Immature natural killer cell (primary cell): ENCODE measurements around the gene NONO. TPM values are rescaled to one million over a fixed set of nuclear protein-coding genes. Genes with fewer than 3 reads are reported as not detected.
A peak's percentile ranks its signal among the peaks of the same experiment; 100 is the strongest.
"Not testable (repeated sequence)": the region's sequence is repeated elsewhere in the genome, so short reads cannot be mapped to it uniquely, and the experiment has no call there.

Experiments
- DNase-seq, 3 donors: peaks; one replicate each; pipeline ENCODE4 v3.0.0; 2022; ENCODE audit warnings: mixed read lengths in 1 of 3
- H3K27ac Mint-ChIP-seq, 6 donors: one replicate each; pipeline ENCODE4 v1.8.0; 2020; ENCODE audit warnings: mixed read lengths in 6 of 6, mild to moderate bottlenecking in 5 of 6, inconsistent platforms in 4 of 6, moderate library complexity in 3 of 6
- H3K27me3 Mint-ChIP-seq, 3 donors: one replicate each; pipeline ENCODE4 v1.8.0; 2020 to 2021; ENCODE audit warnings: low read depth in 3 of 3, mild to moderate bottlenecking in 3 of 3, mixed read lengths in 3 of 3, moderate library complexity in 3 of 3, inconsistent platforms in 1 of 3
- H3K36me3 Mint-ChIP-seq, 3 donors: one replicate each; pipeline ENCODE4 v1.8.0; 2020; ENCODE audit warnings: mixed read lengths in 3 of 3, inconsistent platforms in 2 of 3, mild to moderate bottlenecking in 2 of 3
- H3K4me1 Mint-ChIP-seq, 2 donors: one replicate each; pipeline ENCODE4 v1.8.0; 2020; ENCODE audit warnings: inconsistent platforms in 2 of 2, mild to moderate bottlenecking in 2 of 2, mixed read lengths in 2 of 2, moderate library complexity in 1 of 2
- H3K4me3 Mint-ChIP-seq, 5 donors: one replicate each; pipeline ENCODE4 v1.8.0; 2020; ENCODE audit warnings: mild to moderate bottlenecking in 5 of 5, mixed read lengths in 5 of 5, inconsistent platforms in 3 of 5, moderate library complexity in 3 of 5
- H3K9me3 Mint-ChIP-seq, 6 donors: one replicate each; pipeline ENCODE4 v1.8.0; 2020; ENCODE audit warnings: mild to moderate bottlenecking in 6 of 6, mixed read lengths in 6 of 6, inconsistent platforms in 4 of 6, moderate library complexity in 3 of 6
- polyA plus RNA-seq, 3 donors: library from polyadenylated mRNA; unstranded; fragments of 300-500 nt; fragmentation: Illumina TruSeq; gene quantifications; one replicate each; pipeline ENCODE4 v1.2.3, GENCODE V29; 2021

Gene NONO
- polyA plus RNA-seq, 3 donors from 2014 or later = 150 to 230 (median 188) TPM

DNA sequence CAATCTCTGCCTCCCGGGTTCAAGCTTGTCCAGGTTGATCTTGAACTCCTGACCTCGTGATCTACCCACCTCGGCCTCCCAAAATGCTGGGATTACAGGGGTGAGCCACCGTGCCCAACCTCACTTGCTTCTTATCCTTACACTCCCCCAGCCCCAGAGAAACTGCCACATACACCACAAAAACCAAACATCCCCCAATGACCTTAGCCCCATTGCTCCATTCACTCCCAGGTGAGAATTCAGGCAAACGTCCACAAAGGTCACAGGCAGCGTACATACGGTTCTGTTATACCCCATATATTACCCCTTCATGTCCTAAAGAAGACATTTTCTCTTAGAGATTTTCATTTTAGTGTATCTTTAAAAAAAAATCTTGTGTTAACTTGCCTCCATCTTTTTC lies 17.1 kb downstream of the NONO start:
- H3K36me3 Mint-ChIP-seq = peaks cover 4 to 19% (median 10%) of the 10 kb centered on the region in 3 donors
- H3K9me3 Mint-ChIP-seq, H3K27ac Mint-ChIP-seq, DNase-seq, H3K27me3 Mint-ChIP-seq, H3K4me1 Mint-ChIP-seq, H3K4me3 Mint-ChIP-seq: not testable (repeated sequence)

GRCh38 chrX:71301195-71301924 lies 17.9 kb downstream of the NONO start, which contains the start of gene ITGB1BP2:
TSS of gene ITGB1BP2 (plus strand) at chrX:71301750. CDS start at chrX:71301807, 57 bp downstream.
- Mint-ChIP-seq H3K27ac (peak within 1 kb of the TSS in 5 of 6 donors; percentile 6 to 32 (median 15)), H3K4me3 (no peak within 1 kb of the TSS), H3K27me3 (peaks cover 2 to 4% (median 3%) of the 10 kb centered on the region in 3 donors), H3K36me3 (peaks cover 5 to 16% (median 10%) of the 10 kb centered on the region in 3 donors), H3K9me3 (no peaks in the 10 kb centered on the region), H3K4me1 (no peaks in the 10 kb centered on the region)
- DNase-seq = no peak

DNA sequence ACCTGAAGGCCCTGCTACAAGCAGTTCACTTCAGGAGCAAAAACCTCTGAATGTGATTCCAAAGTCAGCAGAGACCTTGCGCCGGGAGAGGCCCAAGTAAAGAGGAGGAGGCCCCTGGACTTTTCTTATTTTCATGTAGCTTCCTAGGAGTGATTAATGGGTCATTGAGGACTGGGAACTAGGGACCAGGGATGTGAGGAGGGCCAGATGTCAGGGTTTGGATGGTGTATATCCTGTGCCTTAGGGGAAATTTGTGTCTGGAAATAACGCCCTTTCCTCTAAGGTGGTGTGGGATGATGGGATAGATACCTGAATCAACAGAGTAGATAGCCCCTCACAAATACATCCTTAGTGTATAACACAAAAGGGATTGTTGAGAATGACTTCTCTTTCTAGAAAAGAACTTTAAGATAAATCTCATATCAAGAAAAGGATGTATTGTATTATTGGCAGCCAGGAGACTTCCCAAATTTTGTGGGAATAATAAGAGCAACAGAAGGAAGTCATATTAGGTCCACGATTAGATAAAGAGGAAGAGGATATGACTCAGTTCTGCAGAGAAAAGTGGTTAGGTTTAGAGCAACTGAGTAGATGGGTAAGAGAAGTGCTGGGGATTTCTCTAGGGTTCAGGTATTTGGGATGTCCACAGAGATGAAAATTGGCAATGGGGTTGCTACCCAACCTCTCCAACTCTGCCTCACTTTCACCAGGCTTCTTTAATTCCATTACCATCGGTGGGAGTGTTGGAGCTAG lies 19.2 kb downstream of the NONO start:
- H3K27ac Mint-ChIP-seq = peak overlapping the region in 2 of 6 donors; percentile 10 to 32
- H3K9me3 Mint-ChIP-seq = no peaks in the 10 kb centered on the region
- no peaks in the 10 kb centered on the region for H3K4me1 Mint-ChIP-seq
- H3K36me3 Mint-ChIP-seq = peaks cover 5 to 8% (median 7%) of the 10 kb centered on the region in 3 donors
- no peak overlapping the region for H3K4me3 Mint-ChIP-seq
- peaks cover 2 to 3% (median 2%) of the 10 kb centered on the region in 3 donors for H3K27me3 Mint-ChIP-seq
- DNase-seq = no peak

GRCh38 chrX:71304561-71304960 lies 21.1 kb downstream of the NONO start:
- H3K4me3 Mint-ChIP-seq = no peak overlapping the region

GRCh38 chrX:71315917-71316316 lies 32.5 kb downstream of the NONO start:
- H3K9me3 Mint-ChIP-seq = no peaks in the 10 kb centered on the region
- no peak overlapping the region for H3K27ac Mint-ChIP-seq
- no peaks in the 10 kb centered on the region for H3K4me1 Mint-ChIP-seq
- no peak for DNase-seq
- peaks cover 0 to 4% (median 0%) of the 10 kb centered on the region in 3 donors for H3K36me3 Mint-ChIP-seq
- H3K27me3 Mint-ChIP-seq = peaks cover 0 to 5% (median 0%) of the 10 kb centered on the region in 3 donors
- no peak overlapping the region for H3K4me3 Mint-ChIP-seq

More at GRCh38 chrX:71304561-71304960, 21.1 kb downstream of the NONO start:
- Mint-ChIP-seq H3K9me3 (no peaks in the 10 kb centered on the region), H3K27ac (peak overlapping the region in 2 of 6 donors; percentile 20 to 38), H3K27me3 (peaks cover 2 to 3% (median 3%) of the 10 kb centered on the region in 3 donors), H3K36me3 (peaks cover 5 to 9% (median 7%) of the 10 kb centered on the region in 3 donors), H3K4me1 (no peaks in the 10 kb centered on the region)
- no peak for DNase-seq

GRCh38 chrX:71316959-71317358 lies 33.5 kb downstream of the NONO start:
- DNase-seq, H3K27me3 Mint-ChIP-seq, H3K27ac Mint-ChIP-seq, H3K4me1 Mint-ChIP-seq, H3K9me3 Mint-ChIP-seq, H3K4me3 Mint-ChIP-seq, H3K36me3 Mint-ChIP-seq: not testable (repeated sequence)

GRCh38 chrX:71320126-71320525 lies 36.7 kb downstream of the NONO start:
- peaks cover 0 to 2% (median 0%) of the 10 kb centered on the region in 3 donors for H3K27me3 Mint-ChIP-seq
- no peak overlapping the region for H3K4me3 Mint-ChIP-seq
- H3K9me3 Mint-ChIP-seq = no peaks in the 10 kb centered on the region
- H3K4me1 Mint-ChIP-seq = no peaks in the 10 kb centered on the region
- H3K36me3 Mint-ChIP-seq = peaks cover 0 to 11% (median 3%) of the 10 kb centered on the region in 3 donors
- no peak overlapping the region for H3K27ac Mint-ChIP-seq
- DNase-seq = no peak

DNA sequence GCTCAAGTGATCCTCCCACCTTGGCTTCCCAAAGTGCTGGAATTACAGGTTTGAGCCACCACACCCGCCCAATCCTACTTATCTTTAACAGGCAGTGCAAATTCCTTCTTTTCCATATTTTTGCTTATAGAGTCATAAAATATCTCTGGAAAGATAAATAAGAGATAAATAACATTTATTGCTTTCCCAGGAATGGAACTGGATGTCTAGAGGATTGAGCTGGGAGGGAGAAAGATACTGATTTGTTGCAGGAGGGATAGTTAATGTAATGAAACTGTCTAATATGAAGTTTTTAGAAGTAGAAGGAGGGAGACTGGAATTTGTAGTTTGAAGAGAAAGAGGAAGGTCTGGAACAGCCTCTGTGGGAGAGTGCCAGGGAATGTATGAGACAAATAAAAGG lies 38.3 kb downstream of the NONO start:
- no peaks in the 10 kb centered on the region for H3K4me1 Mint-ChIP-seq
- H3K4me3 Mint-ChIP-seq = no peak overlapping the region
- no peak overlapping the region for H3K27ac Mint-ChIP-seq

DNA sequence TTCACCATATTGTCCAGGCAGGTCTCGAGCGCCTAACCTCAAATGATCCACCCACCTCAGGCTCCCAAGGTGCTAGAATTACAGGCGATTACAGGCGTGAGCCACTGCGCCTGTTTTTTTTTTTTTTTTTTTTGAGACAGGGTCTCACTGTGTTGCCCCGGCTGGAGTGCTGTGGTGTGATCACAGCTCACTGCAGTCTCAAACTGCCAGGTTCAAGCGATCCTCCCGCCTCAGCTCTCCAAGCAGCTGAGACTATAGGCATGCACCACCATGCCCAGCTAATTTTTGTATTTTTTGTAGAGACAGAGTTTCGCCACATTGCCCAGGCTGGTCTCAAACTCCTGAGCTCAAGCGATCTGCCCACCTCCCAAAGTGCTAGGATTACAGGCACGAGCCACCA lies 41.0 kb downstream of the NONO start:
- H3K4me1 Mint-ChIP-seq, H3K4me3 Mint-ChIP-seq, H3K27me3 Mint-ChIP-seq, DNase-seq, H3K9me3 Mint-ChIP-seq, H3K27ac Mint-ChIP-seq: not testable (repeated sequence)
- peaks cover 5 to 12% (median 7%) of the 10 kb centered on the region in 3 donors for H3K36me3 Mint-ChIP-seq

More for the DNA sequence above, 38.3 kb downstream of the NONO start:
- Mint-ChIP-seq H3K36me3 (peaks cover 2 to 7% (median 5%) of the 10 kb centered on the region in 3 donors), H3K9me3 (peaks cover 0 to 2% (median 0%) of the 10 kb centered on the region in 6 donors), H3K27me3 (peaks cover 0 to 2% (median 0%) of the 10 kb centered on the region in 3 donors)
- no peak for DNase-seq

GRCh38 chrX:71326394-71326793 lies 43.0 kb downstream of the NONO start:
- DNase-seq = no peak
- Mint-ChIP-seq H3K36me3 (peaks cover 5 to 12% (median 7%) of the 10 kb centered on the region in 3 donors), H3K4me3 (no peak overlapping the region), H3K27ac (no peak overlapping the region), H3K4me1 (no peaks in the 10 kb centered on the region), H3K27me3 (no peaks in the 10 kb centered on the region), H3K9me3 (peaks cover 0 to 5% (median 0%) of the 10 kb centered on the region in 6 donors)

GRCh38 chrX:71349151-71349665 lies 65.8 kb downstream of the NONO start:
- not testable (repeated sequence) for H3K27ac Mint-ChIP-seq, H3K4me3 Mint-ChIP-seq, DNase-seq, H3K9me3 Mint-ChIP-seq, H3K4me1 Mint-ChIP-seq, H3K36me3 Mint-ChIP-seq, H3K27me3 Mint-ChIP-seq

- not testable (repeated sequence) for H3K36me3 Mint-ChIP-seq, H3K4me1 Mint-ChIP-seq, H3K4me3 Mint-ChIP-seq, DNase-seq, H3K9me3 Mint-ChIP-seq, H3K27ac Mint-ChIP-seq, H3K27me3 Mint-ChIP-seq
Measured at GRCh38 chrX:71349867-71350266, 66.4 kb downstream of the NONO start.
